Smooth muscle cell (in vitro differentiated cells): ENCODE measurements around the gene MRPL34. TPM values are rescaled to one million over a fixed set of nuclear protein-coding genes. Genes with fewer than 3 reads are reported as not detected.

Experiments
- DNase-seq: peaks from one replicate; lab custom pipeline; 2025; ENCODE audit not compliant: unreplicated experiment; lab: John Stamatoyannopoulos, UW
- H2AFZ ChIP-seq: fragments of 200-600 bp; sonication (generic); 2 replicates; pipeline ENCODE4 v1.6.0; 2016; ENCODE audit warnings: antibody characterized with exemption, low read depth, mild to moderate bottlenecking
- H3F3A ChIP-seq: fragments of 200-600 bp; sonication (generic); 2 replicates; pipeline ENCODE4 v1.6.0; 2017; ENCODE audit warnings: antibody characterized with exemption, low read depth
- H3K27ac ChIP-seq: fragments of 200-600 bp; sonication (generic); 2 replicates; pipeline ENCODE4 v1.5.1; 2016; ENCODE audit warnings: low read depth, mild to moderate bottlenecking
- H3K27me3 ChIP-seq: fragments of 200-600 bp; sonication (generic); 2 replicates; pipeline ENCODE4 v1.6.1; 2016; ENCODE audit warnings: low read depth, mild to moderate bottlenecking
- H3K36me3 ChIP-seq: fragments of 200-600 bp; sonication (generic); 2 replicates; pipeline ENCODE4 v1.5.1; 2016; ENCODE audit warnings: low read depth
- H3K4me1 ChIP-seq: fragments of 200-600 bp; sonication (generic); 2 replicates; pipeline ENCODE4 v1.5.1; 2016; ENCODE audit warnings: low read depth
- H3K4me2 ChIP-seq: fragments of 200-600 bp; sonication (generic); 2 replicates; pipeline ENCODE4 v1.6.0; 2016; ENCODE audit warnings: mild to moderate bottlenecking
- H3K4me3 ChIP-seq: fragments of 200-600 bp; sonication (generic); 2 replicates; pipeline ENCODE4 v1.5.1; 2016; ENCODE audit warnings: mild to moderate bottlenecking
- H3K79me2 ChIP-seq: fragments of 200-600 bp; sonication (generic); 2 replicates; pipeline ENCODE4 v1.6.0; 2016; ENCODE audit warnings: low read depth, mild to moderate bottlenecking
- H3K9ac ChIP-seq: fragments of 200-600 bp; sonication (generic); 2 replicates; pipeline ENCODE4 v1.6.0; 2016; ENCODE audit warnings: low read depth
- H3K9me3 ChIP-seq: fragments of 200-600 bp; sonication (generic); replicated peaks from 2 replicates; pipeline ENCODE4 v1.5.1; 2016; ENCODE audit warnings: low read depth
- H4K20me1 ChIP-seq: fragments of 200-600 bp; sonication (generic); 2 replicates; pipeline ENCODE4 v1.6.0; 2016; ENCODE audit warnings: low read depth
- WGBS: methylation state at CpG from one replicate; pipeline ENCODE4 v1.1.7; 2016; ENCODE audit warnings: low lambda C conversion rate; 5-methylcytosine and 5-hydroxymethylcytosine counted together
- polyA plus RNA-seq: library from polyadenylated mRNA; unstranded; fragments of >200 nt; fragmentation: Nextera tagmentation; extraction: Ambion mirVana; gene quantifications from 2 replicates; pipeline ENCODE4 v1.2.1, GENCODE V29; 2016
- total RNA-seq: library from RNA; depleted of rRNA; stranded (reverse); fragments of >200 nt; gene quantifications from 2 replicates; pipeline ENCODE4 v1.2.3, GENCODE V29; 2014
- TF ChIP-seq, protein P1 (sequence below): fragments of 200-600 bp; sonication (generic); IDR thresholded peaks from 2 replicates; pipeline ENCODE4 v1.5.1; 2017; ENCODE audit warnings: borderline replicate concordance, mild to moderate bottlenecking, antibody characterized with exemption; ENCODE audit not compliant: insufficient read depth, poor library complexity, severe bottlenecking

Gene MRPL34
- total and polyA plus RNA-seq, 2 experiments from 2014 or later = 67.2 to 78.6 TPM

- H3K4me2 ChIP-seq = no peak overlapping the region
- TF ChIP-seq, protein P1, sequence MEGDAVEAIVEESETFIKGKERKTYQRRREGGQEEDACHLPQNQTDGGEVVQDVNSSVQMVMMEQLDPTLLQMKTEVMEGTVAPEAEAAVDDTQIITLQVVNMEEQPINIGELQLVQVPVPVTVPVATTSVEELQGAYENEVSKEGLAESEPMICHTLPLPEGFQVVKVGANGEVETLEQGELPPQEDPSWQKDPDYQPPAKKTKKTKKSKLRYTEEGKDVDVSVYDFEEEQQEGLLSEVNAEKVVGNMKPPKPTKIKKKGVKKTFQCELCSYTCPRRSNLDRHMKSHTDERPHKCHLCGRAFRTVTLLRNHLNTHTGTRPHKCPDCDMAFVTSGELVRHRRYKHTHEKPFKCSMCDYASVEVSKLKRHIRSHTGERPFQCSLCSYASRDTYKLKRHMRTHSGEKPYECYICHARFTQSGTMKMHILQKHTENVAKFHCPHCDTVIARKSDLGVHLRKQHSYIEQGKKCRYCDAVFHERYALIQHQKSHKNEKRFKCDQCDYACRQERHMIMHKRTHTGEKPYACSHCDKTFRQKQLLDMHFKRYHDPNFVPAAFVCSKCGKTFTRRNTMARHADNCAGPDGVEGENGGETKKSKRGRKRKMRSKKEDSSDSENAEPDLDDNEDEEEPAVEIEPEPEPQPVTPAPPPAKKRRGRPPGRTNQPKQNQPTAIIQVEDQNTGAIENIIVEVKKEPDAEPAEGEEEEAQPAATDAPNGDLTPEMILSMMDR = no peak
- no peak for DNase-seq
- no peak overlapping the region for H3K4me3 ChIP-seq
- 94% methylated on average over 51 of the region's 51 CpGs for WGBS
- no peaks in the 10 kb centered on the region for H3K9me3 ChIP-seq
- H4K20me1 ChIP-seq = no peaks in the 10 kb centered on the region
- no peaks in the 10 kb centered on the region for H3K36me3 ChIP-seq
- H3K27me3 ChIP-seq = no peaks in the 10 kb centered on the region
- H3K27ac ChIP-seq = no peak overlapping the region
- no peak overlapping the region for H2AFZ ChIP-seq
- H3K4me1 ChIP-seq = peaks cover 4% of the 10 kb centered on the region
- no peak overlapping the region for H3K9ac ChIP-seq
- H3K79me2 ChIP-seq = no peaks in the 10 kb centered on the region
- H3F3A ChIP-seq = peaks cover 5% of the 10 kb centered on the region
These were observed 4.6 kb upstream of the MRPL34 start for GRCh38 chr19:17300992-17301619.

- no peak overlapping the region for H3K27ac ChIP-seq
These were observed 3.1 kb upstream of the MRPL34 start for GRCh38 chr19:17302391-17303166.

GRCh38 chr19:17303167-17303939 is 2.3 kb upstream of the MRPL34 start, which contains the start of gene ABHD8:
ABHD8 (minus strand) TSS chr19:17303425; CDS start chr19:17301616, 1,809 bp downstream.
- peak; percentile 83 for DNase-seq
- Histone ChIP-seq H2AFZ (peak within 1 kb of the TSS; percentile 87), H3K4me3 (peak within 1 kb of the TSS; percentile 82), H3K4me1 (peaks cover 8% of the 10 kb centered on the region), H3K4me2 (peak within 1 kb of the TSS; percentile 94), H3F3A (peaks cover 5% of the 10 kb centered on the region), H3K9me3 (no peaks in the 10 kb centered on the region), H3K79me2 (no peaks in the 10 kb centered on the region), H3K9ac (peak within 1 kb of the TSS; percentile 68), H3K27me3 (no peaks in the 10 kb centered on the region), H3K27ac (no peak within 1 kb of the TSS), H4K20me1 (no peaks in the 10 kb centered on the region), H3K36me3 (no peaks in the 10 kb centered on the region)
- TF ChIP-seq, protein P1 = peak; percentile 41
- WGBS = 4% methylated on average over 51 of the region's 52 CpGs

More at GRCh38 chr19:17302391-17303166, 3.1 kb upstream of the MRPL34 start:
- Histone ChIP-seq H3K4me2 (peak overlapping the region; percentile 94), H3K4me1 (peaks cover 8% of the 10 kb centered on the region), H3K27me3 (no peaks in the 10 kb centered on the region), H2AFZ (peak overlapping the region; percentile 87), H3K9ac (peak overlapping the region; percentile 68), H3K4me3 (peak overlapping the region; percentile 82), H3K79me2 (no peaks in the 10 kb centered on the region), H3K36me3 (no peaks in the 10 kb centered on the region), H3K9me3 (no peaks in the 10 kb centered on the region), H3F3A (peaks cover 5% of the 10 kb centered on the region), H4K20me1 (no peaks in the 10 kb centered on the region)
- TF ChIP-seq, protein P1 = no peak
- DNase-seq = no peak
- 22% methylated on average over 28 of the region's 29 CpGs for WGBS
